SK-N-SH treated with all-trans-retinoic acid at 6 μM for 48 hours (cell line): Measurements from ENCODE around the gene GAL3ST1.

Source experiments
- ARNTL ChIP-seq: fragments of 450-650 bp; formaldehyde crosslinking; IDR thresholded peaks from 2 replicates; pipeline ENCODE4 v1.5.0; 2020; ENCODE audit warnings: low read depth, mild to moderate bottlenecking, moderate library complexity, borderline replicate concordance
- CREB5 ChIP-seq: fragments of 250-450 bp; sonication (Bioruptor Pico); IDR thresholded peaks from 2 replicates; pipeline ENCODE4 v1.5.1; 2020; ENCODE audit warnings: low read depth, mild to moderate bottlenecking, moderate library complexity
- ESRRG ChIP-seq: fragments of 250-450 bp; sonication (Bioruptor Pico); IDR thresholded peaks from 2 replicates; pipeline ENCODE4 v1.6.1; 2021; ENCODE audit warnings: mild to moderate bottlenecking
- PATZ1 ChIP-seq: fragments of 250-450 bp; sonication (Bioruptor Pico); IDR thresholded peaks from 2 replicates; pipeline ENCODE4 v1.8.0; 2020; ENCODE audit warnings: mild to moderate bottlenecking, moderate library complexity, borderline replicate concordance
- TOX ChIP-seq: fragments of 250-450 bp; sonication (Bioruptor Pico); IDR thresholded peaks from 2 replicates; pipeline ENCODE4 v1.8.0; 2021; ENCODE audit warnings: mild to moderate bottlenecking, moderate library complexity, borderline replicate concordance
- ZFP3 ChIP-seq: fragments of 250-450 bp; sonication (Bioruptor Pico); IDR thresholded peaks from 2 replicates; pipeline ENCODE4 v1.5.0; 2020; ENCODE audit warnings: mild to moderate bottlenecking, moderate library complexity
- ZNF70 ChIP-seq: fragments of 450-650 bp; formaldehyde crosslinking; IDR thresholded peaks from 2 replicates; pipeline ENCODE4 v1.5.0; 2020; ENCODE audit warnings: mild to moderate bottlenecking, moderate library complexity

- no peak for TF ChIP-seq TOX (CRISPR knock-in tag)
- no peak for TF ChIP-seq ESRRG (CRISPR knock-in tag)
- no peak for TF ChIP-seq CREB5 (CRISPR knock-in tag)
- no peak for TF ChIP-seq ARNTL (CRISPR knock-in tag)
- no peak for TF ChIP-seq PATZ1 (CRISPR knock-in tag)
- no peak for TF ChIP-seq ZFP3 (CRISPR knock-in tag)
- no peak for TF ChIP-seq ZNF70
Measured at GRCh38 chr22:30546616-30547015, 27.8 kb downstream of the GAL3ST1 start, which contains the start of gene SEC14L6.
